Activated CD8-positive, alpha-beta memory T cell treated with anti-CD3 and anti-CD28 coated beads, Interleukin-2, amount 50 U/mL, for 48 hours (primary cell): ENCODE measurements around the gene TARDBP.
"Not testable (repeated sequence)": the region's sequence is repeated elsewhere in the genome, so short reads cannot be mapped to it uniquely, and the experiment has no call there.

Source experiments
- DNase-seq: peaks from one replicate; pipeline ENCODE4 v3.0.0-alpha.2; 2020

TARDBP gene

GRCh38 chr1:11012260-11013159 is at the start of gene TARDBP:
TSS of gene TARDBP (plus strand) at chr1:11012654. CDS start at chr1:11013728, 1,074 bp downstream.
- peak; percentile 94 for DNase-seq

- no peak for DNase-seq
Observed at GRCh38 chr1:10965546-10966226, 46.8 kb upstream of the TARDBP start.

GRCh38 chr1:10967090-10967489 is 45.4 kb upstream of the TARDBP start:
- DNase-seq = no peak

- DNase-seq = no peak
Observed at GRCh38 chr1:10968411-10968826, 44.0 kb upstream of the TARDBP start.

GRCh38 chr1:10969267-10969970 is 43.0 kb upstream of the TARDBP start:
- no peak for DNase-seq

GRCh38 chr1:10969971-10970332 is 42.5 kb upstream of the TARDBP start:
- DNase-seq = no peak

GRCh38 chr1:10973552-10973951 is 38.9 kb upstream of the TARDBP start:
- DNase-seq = no peak

- DNase-seq = no peak
Observed at GRCh38 chr1:10973956-10974881, 38.2 kb upstream of the TARDBP start.

GRCh38 chr1:10975567-10976326 is 36.7 kb upstream of the TARDBP start:
- DNase-seq = no peak

GRCh38 chr1:10978719-10979118 is 33.7 kb upstream of the TARDBP start:
- DNase-seq = no peak

- no peak for DNase-seq
Observed at GRCh38 chr1:10979483-10979920, 33.0 kb upstream of the TARDBP start.

GRCh38 chr1:10980094-10980577 is 32.3 kb upstream of the TARDBP start:
- DNase-seq = no peak

- DNase-seq = no peak
Observed at GRCh38 chr1:10980841-10981727, 31.4 kb upstream of the TARDBP start.

- DNase-seq = no peak
Observed at GRCh38 chr1:10986525-10986890, 25.9 kb upstream of the TARDBP start.

GRCh38 chr1:10987840-10988417 is 24.5 kb upstream of the TARDBP start:
- DNase-seq = no peak

GRCh38 chr1:10989095-10989494 is 23.4 kb upstream of the TARDBP start:
- no peak for DNase-seq

GRCh38 chr1:10989920-10990516 is 22.4 kb upstream of the TARDBP start:
- DNase-seq = not testable (repeated sequence)

- DNase-seq = no peak
Observed at GRCh38 chr1:10990828-10991227, 21.6 kb upstream of the TARDBP start.

GRCh38 chr1:10992004-10992403 is 20.4 kb upstream of the TARDBP start:
- DNase-seq = not testable (repeated sequence)

GRCh38 chr1:10992864-10993263 is 19.6 kb upstream of the TARDBP start:
- no peak for DNase-seq
